Subcutaneous abdominal adipose tissue (tissue), 5 donors: ENCODE measurements around the gene ACTR3.

Source experiments
- H3K27ac ChIP-seq: one replicate; pipeline ENCODE4 v1.7.0; 2013; ENCODE audit warnings: low read depth, mild to moderate bottlenecking, inconsistent platforms, low read length, moderate library complexity
- H3K27me3 ChIP-seq, 5 donors: one replicate each; pipeline ENCODE4 v1.7.0; 2013; ENCODE audit warnings: low read length in 5 of 5, inconsistent platforms in 1 of 5; ENCODE audit not compliant: control insufficient read depth in 5 of 5, insufficient read depth in 4 of 5
- H3K36me3 ChIP-seq, 5 donors: one replicate each; pipeline ENCODE4 v1.7.0; 2013; ENCODE audit warnings: low read length in 5 of 5; ENCODE audit not compliant: control insufficient read depth in 5 of 5, insufficient read depth in 5 of 5
- H3K4me1 ChIP-seq, 5 donors: one replicate each; pipeline ENCODE4 v1.7.0; 2013; ENCODE audit warnings: low read length in 5 of 5, mild to moderate bottlenecking in 3 of 5, moderate library complexity in 1 of 5; ENCODE audit not compliant: control insufficient read depth in 5 of 5, insufficient read depth in 5 of 5
- H3K4me3 ChIP-seq, 5 donors: one replicate each; pipeline ENCODE4 v1.7.0; 2013; ENCODE audit warnings: low read length in 5 of 5, low read depth in 1 of 5
- H3K9ac ChIP-seq, 5 donors: one replicate each; pipeline ENCODE4 v1.7.0; 2013; ENCODE audit warnings: low read length in 5 of 5, mild to moderate bottlenecking in 4 of 5, moderate library complexity in 3 of 5
- H3K9me3 ChIP-seq, 5 donors: one replicate each; pipeline ENCODE4 v1.7.0; 2013; ENCODE audit warnings: low read length in 5 of 5; ENCODE audit not compliant: control insufficient read depth in 5 of 5
- donor health status: healthy.
- donor health status: healthy.
- donor health status: healthy.
- donor health status: healthy.
- donor health status: healthy.

Gene ACTR3

DNA sequence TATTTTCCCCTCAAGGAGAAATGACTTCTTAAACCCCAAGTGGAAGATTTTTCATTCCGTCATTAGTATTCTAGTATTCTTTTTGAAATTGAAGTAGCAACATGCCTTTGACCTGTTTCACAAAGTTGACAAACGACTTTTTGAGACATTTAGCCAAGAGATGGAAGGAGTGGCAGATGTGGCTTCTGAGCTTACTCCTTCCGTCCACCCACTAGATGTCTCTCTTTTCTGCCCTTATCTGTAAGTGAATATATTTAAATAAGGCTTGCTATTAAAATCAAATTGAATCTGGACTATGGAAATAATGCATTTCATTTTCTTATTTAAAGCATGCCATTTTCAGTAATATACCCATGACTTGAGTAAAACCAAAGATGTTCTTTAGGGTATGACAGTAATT is 74.1 kb downstream of the ACTR3 start:
- peaks cover 0 to 3% (median 0%) of the 10 kb centered on the region in 5 donors for H3K4me1 ChIP-seq
- no peak overlapping the region for H3K4me3 ChIP-seq
- peaks cover 0 to 21% (median 5%) of the 10 kb centered on the region in 5 donors for H3K36me3 ChIP-seq
- H3K27ac ChIP-seq = no peak overlapping the region
- no peaks in the 10 kb centered on the region for H3K27me3 ChIP-seq
- H3K9me3 ChIP-seq = no peaks in the 10 kb centered on the region
- no peak overlapping the region for H3K9ac ChIP-seq

- Histone ChIP-seq H3K9me3 (no peaks in the 10 kb centered on the region), H3K27ac (no peak overlapping the region), H3K9ac (no peak overlapping the region), H3K36me3 (peaks cover 0 to 18% (median 3%) of the 10 kb centered on the region in 5 donors), H3K27me3 (no peaks in the 10 kb centered on the region), H3K4me3 (no peak overlapping the region), H3K4me1 (peaks cover 0 to 3% (median 0%) of the 10 kb centered on the region in 5 donors)
Observed at GRCh38 chr2:113964436-113964835, 74.5 kb downstream of the ACTR3 start.

- Histone ChIP-seq H3K27me3 (no peaks in the 10 kb centered on the region), H3K27ac (no peak overlapping the region), H3K9me3 (no peaks in the 10 kb centered on the region), H3K4me3 (no peak overlapping the region), H3K36me3 (peaks cover 0 to 10% (median 3%) of the 10 kb centered on the region in 5 donors), H3K9ac (no peak overlapping the region), H3K4me1 (peaks cover 0 to 3% (median 0%) of the 10 kb centered on the region in 5 donors)
Observed at GRCh38 chr2:113965228-113965627, 75.3 kb downstream of the ACTR3 start.

DNA sequence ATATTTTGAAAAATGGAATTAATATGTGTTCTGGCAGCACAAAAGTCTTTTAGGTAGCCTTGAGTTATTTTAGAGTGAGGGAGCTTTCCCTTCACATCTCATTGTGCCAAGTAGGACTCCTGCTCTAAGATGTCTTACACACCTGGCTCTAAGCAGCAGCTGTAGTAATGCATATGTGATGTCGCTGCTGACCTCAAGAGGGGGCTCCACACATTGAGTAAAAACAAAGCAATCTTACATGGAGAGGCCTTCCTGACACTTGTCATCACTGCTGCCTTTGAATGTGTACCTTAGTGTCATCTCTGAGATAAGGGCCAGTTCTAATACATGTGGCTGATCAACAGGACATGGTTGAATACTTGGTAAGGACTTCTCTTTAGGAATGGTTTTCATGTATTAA is 75.8 kb downstream of the ACTR3 start:
- Histone ChIP-seq H3K27ac (no peak overlapping the region), H3K9ac (no peak overlapping the region), H3K36me3 (peaks cover 0 to 6% (median 3%) of the 10 kb centered on the region in 5 donors), H3K9me3 (no peaks in the 10 kb centered on the region), H3K4me1 (peaks cover 0 to 3% (median 0%) of the 10 kb centered on the region in 5 donors), H3K27me3 (no peaks in the 10 kb centered on the region), H3K4me3 (no peak overlapping the region)

GRCh38 chr2:113966171-113966570 is 76.3 kb downstream of the ACTR3 start:
- H3K36me3 ChIP-seq = peaks cover 0 to 3% (median 3%) of the 10 kb centered on the region in 5 donors
- H3K4me1 ChIP-seq = peaks cover 0 to 3% (median 0%) of the 10 kb centered on the region in 5 donors
- H3K9ac ChIP-seq = no peak overlapping the region

DNA sequence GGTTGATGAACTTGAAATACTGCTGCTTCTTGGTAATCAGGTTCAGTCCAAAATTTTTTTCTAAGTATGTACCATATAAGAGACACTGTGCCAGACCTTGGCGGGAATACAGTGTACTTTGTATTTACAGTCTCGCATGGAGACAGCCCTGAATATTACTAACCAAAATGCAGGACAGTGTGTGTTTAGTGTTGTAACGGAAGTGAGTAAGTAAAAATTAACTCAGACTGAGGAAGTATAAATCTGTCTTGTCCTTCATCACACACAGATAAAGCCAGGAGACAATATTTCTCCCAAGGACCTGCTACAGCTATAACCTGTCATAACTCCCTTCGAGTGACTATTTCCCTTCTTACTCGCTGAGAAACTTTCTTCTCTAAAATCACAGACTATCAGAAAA is 76.9 kb downstream of the ACTR3 start:
- H3K27ac ChIP-seq = no peak overlapping the region

More at GRCh38 chr2:113966171-113966570, 76.3 kb downstream of the ACTR3 start:
- Histone ChIP-seq H3K27me3 (no peaks in the 10 kb centered on the region), H3K27ac (no peak overlapping the region), H3K9me3 (no peaks in the 10 kb centered on the region), H3K4me3 (no peak overlapping the region)

DNA sequence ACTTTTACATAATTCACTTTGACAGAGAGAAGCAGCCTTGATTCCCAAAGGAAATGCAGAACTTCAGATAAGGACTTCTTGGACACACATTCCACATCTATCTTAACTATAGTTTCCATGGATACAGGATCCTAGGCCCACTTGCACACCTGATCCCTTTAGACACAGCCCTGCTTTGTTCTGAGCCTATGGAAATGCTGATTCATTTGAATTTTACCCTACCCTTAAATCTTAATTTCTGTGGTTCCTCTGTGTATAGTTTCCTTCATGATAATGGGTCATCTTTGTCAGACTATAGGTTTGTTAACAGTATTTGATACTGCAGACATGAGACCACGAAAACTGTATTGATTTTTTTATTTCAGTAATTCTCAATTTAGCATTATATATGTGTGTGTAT is 77.4 kb downstream of the ACTR3 start:
- peaks cover 0 to 8% (median 0%) of the 10 kb centered on the region in 5 donors for H3K36me3 ChIP-seq
- no peaks in the 10 kb centered on the region for H3K27me3 ChIP-seq
- H3K4me1 ChIP-seq = peaks cover 0 to 3% (median 0%) of the 10 kb centered on the region in 5 donors
- no peak overlapping the region for H3K9ac ChIP-seq
- no peak overlapping the region for H3K4me3 ChIP-seq
- no peak overlapping the region for H3K27ac ChIP-seq
- H3K9me3 ChIP-seq = no peaks in the 10 kb centered on the region

More for the DNA sequence above, 76.9 kb downstream of the ACTR3 start:
- Histone ChIP-seq H3K4me1 (peaks cover 0 to 3% (median 0%) of the 10 kb centered on the region in 5 donors), H3K27me3 (no peaks in the 10 kb centered on the region), H3K36me3 (peaks cover 0 to 6% (median 0%) of the 10 kb centered on the region in 5 donors), H3K9ac (no peak overlapping the region), H3K9me3 (no peaks in the 10 kb centered on the region), H3K4me3 (no peak overlapping the region)

DNA sequence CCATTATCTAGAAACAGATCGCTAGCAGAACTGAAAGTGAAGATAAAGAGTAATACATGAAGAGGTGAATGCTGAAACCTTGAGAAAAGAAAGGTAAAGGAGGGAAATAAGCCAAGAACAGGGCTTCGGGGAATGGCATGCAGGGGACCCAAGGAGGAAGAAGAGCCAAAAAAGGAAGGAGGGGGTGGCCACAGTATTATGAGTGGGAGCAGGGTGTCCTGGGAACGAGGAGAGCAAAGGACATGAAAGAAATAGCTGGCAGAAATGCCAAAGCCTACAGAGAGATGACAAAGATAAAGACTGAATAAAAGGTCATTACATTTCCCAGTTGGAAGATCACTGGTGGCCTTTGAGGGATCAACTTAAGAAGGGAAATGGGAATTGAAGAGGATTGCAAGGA is 82.9 kb downstream of the ACTR3 start:
- H3K4me1 ChIP-seq = no peaks in the 10 kb centered on the region
- no peaks in the 10 kb centered on the region for H3K27me3 ChIP-seq
- H3K9me3 ChIP-seq = no peaks in the 10 kb centered on the region
- H3K27ac ChIP-seq = no peak overlapping the region
- peaks cover 0 to 25% (median 0%) of the 10 kb centered on the region in 5 donors for H3K36me3 ChIP-seq
- H3K9ac ChIP-seq = no peak overlapping the region
- no peak overlapping the region for H3K4me3 ChIP-seq

DNA sequence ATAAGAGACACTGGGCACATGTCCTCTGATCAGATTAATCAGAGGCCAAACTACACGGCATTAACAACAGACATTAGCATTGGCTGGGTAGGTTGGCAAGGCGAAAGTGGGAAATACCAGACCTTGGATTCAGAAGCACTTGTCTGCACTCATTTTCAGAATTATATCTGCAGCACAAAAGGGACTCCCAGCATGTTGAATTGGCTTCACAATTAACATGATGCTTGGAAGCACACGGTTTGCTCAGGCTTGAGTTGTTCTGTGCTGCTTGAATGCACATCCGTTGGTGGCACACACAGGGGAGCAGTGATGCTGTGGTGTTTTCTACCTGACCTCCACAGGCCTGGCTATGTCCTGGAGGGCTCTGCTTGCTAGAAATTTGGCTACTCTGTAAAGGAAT is 83.9 kb downstream of the ACTR3 start:
- Histone ChIP-seq H3K27me3 (no peaks in the 10 kb centered on the region), H3K27ac (no peak overlapping the region), H3K4me1 (no peaks in the 10 kb centered on the region), H3K9ac (no peak overlapping the region), H3K9me3 (no peaks in the 10 kb centered on the region), H3K4me3 (no peak overlapping the region), H3K36me3 (peaks cover 0 to 25% (median 0%) of the 10 kb centered on the region in 5 donors)

GRCh38 chr2:113974727-113975126 is 84.8 kb downstream of the ACTR3 start:
- Histone ChIP-seq H3K27ac (no peak overlapping the region), H3K36me3 (peaks cover 0 to 25% (median 0%) of the 10 kb centered on the region in 5 donors), H3K4me3 (no peak overlapping the region), H3K9ac (no peak overlapping the region), H3K9me3 (no peaks in the 10 kb centered on the region), H3K4me1 (no peaks in the 10 kb centered on the region), H3K27me3 (no peaks in the 10 kb centered on the region)
